OCI-LY1 (cell line): ENCODE results near the gene ADAM22.
"Not testable (repeated sequence)": the region's sequence is repeated elsewhere in the genome, so short reads cannot be mapped to it uniquely, and the experiment has no call there.

Experiments used
- H2AFZ ChIP-seq: fragments of 200-600 bp; sonication (generic), shearing (Covaris generic); 2 replicates; pipeline ENCODE4 v1.6.0; 2014; ENCODE audit warnings: antibody characterized with exemption, mild to moderate bottlenecking, low read length
- H3F3A ChIP-seq: fragments of 200-600 bp; sonication (generic), shearing (Covaris generic); 2 replicates; pipeline ENCODE4 v1.6.0; 2014; ENCODE audit warnings: mild to moderate bottlenecking, antibody characterized with exemption, low read length, moderate library complexity; ENCODE audit not compliant: insufficient read depth
- H3K27ac ChIP-seq: fragments of 200-600 bp; sonication (generic); 2 replicates; pipeline ENCODE4 v1.5.1; 2014; ENCODE audit warnings: low read length, mixed run types, mild to moderate bottlenecking, low read depth; ENCODE audit not compliant: poor library complexity, severe bottlenecking
- H3K27me3 ChIP-seq: fragments of 200-600 bp; sonication (generic); 2 replicates; pipeline ENCODE4 v1.6.0; 2014; ENCODE audit warnings: antibody characterized with exemption, mild to moderate bottlenecking, low read length, moderate library complexity; ENCODE audit not compliant: insufficient read depth
- H3K36me3 ChIP-seq: fragments of 200-600 bp; sonication (generic); 2 replicates; pipeline ENCODE4 v1.6.1; 2014; ENCODE audit warnings: mild to moderate bottlenecking, antibody characterized with exemption, low read length, moderate library complexity, mixed read lengths; ENCODE audit not compliant: insufficient read depth
- H3K4me1 ChIP-seq: fragments of 200-600 bp; sonication (generic); 2 replicates; pipeline ENCODE4 v1.5.1; 2014; ENCODE audit warnings: mild to moderate bottlenecking, low read length, moderate library complexity; ENCODE audit not compliant: insufficient read depth, severe bottlenecking
- H3K4me2 ChIP-seq: fragments of 200-600 bp; sonication (generic), shearing (Covaris generic); 2 replicates; pipeline ENCODE4 v1.6.1; 2014; ENCODE audit warnings: low read length
- H3K4me3 ChIP-seq: fragments of 200-600 bp; sonication (generic); 2 replicates; pipeline ENCODE4 v1.5.1; 2014; ENCODE audit warnings: low read length, low read depth, mild to moderate bottlenecking, mixed read lengths; ENCODE audit not compliant: poor library complexity, severe bottlenecking
- H3K79me2 ChIP-seq: fragments of 200-600 bp; shearing (Covaris generic); 2 replicates; pipeline ENCODE4 v1.6.1; 2016; ENCODE audit warnings: mixed run types, low read length, mixed read lengths; ENCODE audit not compliant: insufficient read depth
- H3K9ac ChIP-seq: fragments of 200-600 bp; sonication (generic), shearing (Covaris generic); 2 replicates; pipeline ENCODE4 v1.6.1; 2014; ENCODE audit warnings: mild to moderate bottlenecking, low read length, mixed read lengths
- H3K9me2 ChIP-seq: fragments of 200-600 bp; sonication (generic), shearing (Covaris generic); 2 replicates; pipeline ENCODE4 v1.6.1; 2014; ENCODE audit warnings: low read depth, mild to moderate bottlenecking, low read length, mixed read lengths
- H3K9me3 ChIP-seq: fragments of 200-600 bp; shearing (Covaris generic); 2 replicates; pipeline ENCODE4 v1.6.1; 2014; ENCODE audit warnings: low read length, mixed read lengths
- H4K20me1 ChIP-seq: fragments of 200-600 bp; sonication (generic), shearing (Covaris generic); 2 replicates; pipeline ENCODE4 v1.6.0; 2016; ENCODE audit warnings: mild to moderate bottlenecking, low read length; ENCODE audit not compliant: insufficient read depth
- EZH2 ChIP-seq: fragments of 200-600 bp; sonication (generic), shearing (Covaris generic); IDR thresholded peaks from 2 replicates; pipeline ENCODE4 v1.8.0; 2017; ENCODE audit warnings: borderline replicate concordance, mixed run types, mild to moderate bottlenecking, antibody characterized with exemption, low read length, moderate library complexity, mixed read lengths
- TF ChIP-seq, protein P1 (sequence below): fragments of 200-600 bp; sonication (generic), shearing (Covaris generic); IDR thresholded peaks from 2 replicates; pipeline ENCODE4 v1.5.1; 2017; ENCODE audit warnings: mild to moderate bottlenecking, antibody characterized with exemption, low read length, moderate library complexity, mixed read lengths

The ADAM22 gene

GRCh38 chr7:87895363-87895762 is 38.7 kb upstream of the ADAM22 start:
- no peak for TF ChIP-seq EZH2
- TF ChIP-seq, protein P1, sequence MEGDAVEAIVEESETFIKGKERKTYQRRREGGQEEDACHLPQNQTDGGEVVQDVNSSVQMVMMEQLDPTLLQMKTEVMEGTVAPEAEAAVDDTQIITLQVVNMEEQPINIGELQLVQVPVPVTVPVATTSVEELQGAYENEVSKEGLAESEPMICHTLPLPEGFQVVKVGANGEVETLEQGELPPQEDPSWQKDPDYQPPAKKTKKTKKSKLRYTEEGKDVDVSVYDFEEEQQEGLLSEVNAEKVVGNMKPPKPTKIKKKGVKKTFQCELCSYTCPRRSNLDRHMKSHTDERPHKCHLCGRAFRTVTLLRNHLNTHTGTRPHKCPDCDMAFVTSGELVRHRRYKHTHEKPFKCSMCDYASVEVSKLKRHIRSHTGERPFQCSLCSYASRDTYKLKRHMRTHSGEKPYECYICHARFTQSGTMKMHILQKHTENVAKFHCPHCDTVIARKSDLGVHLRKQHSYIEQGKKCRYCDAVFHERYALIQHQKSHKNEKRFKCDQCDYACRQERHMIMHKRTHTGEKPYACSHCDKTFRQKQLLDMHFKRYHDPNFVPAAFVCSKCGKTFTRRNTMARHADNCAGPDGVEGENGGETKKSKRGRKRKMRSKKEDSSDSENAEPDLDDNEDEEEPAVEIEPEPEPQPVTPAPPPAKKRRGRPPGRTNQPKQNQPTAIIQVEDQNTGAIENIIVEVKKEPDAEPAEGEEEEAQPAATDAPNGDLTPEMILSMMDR, result no peak
- Histone ChIP-seq H3K79me2 (peaks cover 30% of the 10 kb centered on the region), H3K4me1 (no peaks in the 10 kb centered on the region), H3K9ac (no peak overlapping the region), H3K4me2 (no peak overlapping the region), H2AFZ (no peak overlapping the region), H3K9me2 (no peaks in the 10 kb centered on the region), H3K4me3 (no peak overlapping the region), H3K27me3 (no peaks in the 10 kb centered on the region), H3K36me3 (peaks cover 95% of the 10 kb centered on the region), H3K27ac (no peak overlapping the region), H4K20me1 (no peaks in the 10 kb centered on the region), H3F3A (no peaks in the 10 kb centered on the region), H3K9me3 (no peaks in the 10 kb centered on the region)

- H3K27ac ChIP-seq, result no peak overlapping the region
- H3K4me2 ChIP-seq, result no peak overlapping the region
- no peaks in the 10 kb centered on the region for H3K4me1 ChIP-seq
- H3K9me2 ChIP-seq, result no peaks in the 10 kb centered on the region
- TF ChIP-seq, protein P1, result no peak
- TF ChIP-seq EZH2, result no peak
- no peak overlapping the region for H2AFZ ChIP-seq
- no peaks in the 10 kb centered on the region for H3K9me3 ChIP-seq
- H3K79me2 ChIP-seq, result no peaks in the 10 kb centered on the region
- H3K9ac ChIP-seq, result no peak overlapping the region
- no peak overlapping the region for H3K4me3 ChIP-seq
- peaks cover 98% of the 10 kb centered on the region for H3K36me3 ChIP-seq
- H3F3A ChIP-seq, result no peaks in the 10 kb centered on the region
- H4K20me1 ChIP-seq, result no peaks in the 10 kb centered on the region
- H3K27me3 ChIP-seq, result no peaks in the 10 kb centered on the region
Measured at GRCh38 chr7:87899255-87899654, 34.8 kb upstream of the ADAM22 start.

DNA sequence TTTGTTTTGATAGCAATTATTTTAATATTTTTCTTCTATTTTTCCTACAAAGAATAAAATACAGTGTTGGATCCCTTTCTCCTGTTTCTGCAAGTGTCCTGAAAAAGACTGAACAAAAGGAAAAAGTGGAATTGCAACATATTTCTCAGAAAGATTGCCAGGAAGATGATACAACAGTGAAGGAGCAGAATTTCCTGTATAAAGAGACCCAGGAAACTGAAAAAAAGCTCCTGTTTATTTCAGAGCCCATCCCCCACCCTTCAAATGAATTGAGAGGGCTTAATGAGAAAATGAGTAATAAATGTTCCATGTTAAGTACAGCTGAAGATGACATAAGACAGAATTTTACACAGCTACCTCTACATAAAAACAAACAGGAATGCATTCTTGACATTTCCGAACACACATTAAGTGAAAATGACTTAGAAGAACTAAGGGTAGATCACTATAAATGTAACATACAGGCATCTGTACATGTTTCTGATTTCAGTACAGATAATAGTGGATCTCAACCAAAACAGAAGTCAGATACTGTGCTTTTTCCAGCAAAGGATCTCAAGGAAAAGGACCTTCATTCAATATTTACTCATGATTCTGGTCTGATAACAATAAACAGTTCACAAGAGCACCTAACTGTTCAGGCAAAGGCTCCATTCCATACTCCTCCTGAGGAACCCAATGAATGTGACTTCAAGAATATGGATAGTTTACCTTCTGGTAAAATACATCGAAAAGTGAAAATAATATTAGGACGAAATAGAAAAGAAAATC is 26.7 kb upstream of the ADAM22 start:
- not testable (repeated sequence) for H3K9me3 ChIP-seq, H3F3A ChIP-seq, H3K4me2 ChIP-seq, H3K4me1 ChIP-seq, H3K9ac ChIP-seq, H3K27ac ChIP-seq, H3K79me2 ChIP-seq, H4K20me1 ChIP-seq, H2AFZ ChIP-seq, H3K4me3 ChIP-seq, H3K9me2 ChIP-seq, H3K27me3 ChIP-seq
- H3K36me3 ChIP-seq, result peaks cover 57% of the 10 kb centered on the region

- H3K9me2 ChIP-seq, H3K4me2 ChIP-seq, H3K27me3 ChIP-seq, H2AFZ ChIP-seq, H4K20me1 ChIP-seq, H3K9me3 ChIP-seq, H3K27ac ChIP-seq, H3F3A ChIP-seq, H3K9ac ChIP-seq, H3K4me3 ChIP-seq, H3K79me2 ChIP-seq, H3K4me1 ChIP-seq: not testable (repeated sequence)
- H3K36me3 ChIP-seq, result peaks cover 42% of the 10 kb centered on the region
Measured at GRCh38 chr7:87908814-87909213, 25.2 kb upstream of the ADAM22 start.
